ENCODE data around the gene TEPSIN.

Gene TEPSIN

GRCh38 chr17:81250286-81251093 is 11.6 kb upstream of the TEPSIN start:
- DNase-seq (ENCODE audit: low spot score), result no peak

- no peak for DNase-seq (ENCODE audit: low spot score)
Measured at GRCh38 chr17:81249223-81250040, 10.6 kb upstream of the TEPSIN start.

GRCh38 chr17:81248649-81249048 is 9.8 kb upstream of the TEPSIN start:
- DNase-seq (ENCODE audit: low spot score), result no peak

- DNase-seq (ENCODE audit: low spot score), result no peak
Measured at GRCh38 chr17:81247339-81247990, 8.6 kb upstream of the TEPSIN start.

GRCh38 chr17:81246679-81247338 is 8.0 kb upstream of the TEPSIN start:
- no peak for DNase-seq (ENCODE audit: low spot score)

- no peak for DNase-seq (ENCODE audit: low spot score)
Measured at GRCh38 chr17:81246343-81246670, 7.5 kb upstream of the TEPSIN start.

- no peak for DNase-seq (ENCODE audit: low spot score)
Measured at GRCh38 chr17:81245665-81246342, 6.9 kb upstream of the TEPSIN start.

GRCh38 chr17:81245024-81245664 is 6.3 kb upstream of the TEPSIN start:
- no peak for DNase-seq (ENCODE audit: low spot score)

- no peak for DNase-seq (ENCODE audit: low spot score)
Measured at GRCh38 chr17:81244358-81245023, 5.6 kb upstream of the TEPSIN start.

- DNase-seq (ENCODE audit: low spot score), result no peak
Measured at GRCh38 chr17:81243333-81243664, 4.4 kb upstream of the TEPSIN start.

GRCh38 chr17:81242421-81243332 is 3.8 kb upstream of the TEPSIN start:
- DNase-seq (ENCODE audit: low spot score), result no peak

- DNase-seq (ENCODE audit: low spot score), result no peak
Measured at GRCh38 chr17:81241648-81242420, 3.0 kb upstream of the TEPSIN start.

GRCh38 chr17:81241203-81241602 is 2.3 kb upstream of the TEPSIN start:
- DNase-seq (ENCODE audit: low spot score), result no peak

- no peak for DNase-seq (ENCODE audit: low spot score)
Measured at GRCh38 chr17:81240761-81241160, 1.9 kb upstream of the TEPSIN start.

- DNase-seq (ENCODE audit: low spot score), result no peak
Measured at GRCh38 chr17:81239714-81240555, 1.1 kb upstream of the TEPSIN start.

- no peak for DNase-seq (ENCODE audit: low spot score)
Measured at GRCh38 chr17:81238490-81238814, 403 bp downstream of the TEPSIN start.

GRCh38 chr17:81237591-81238489 is 1.0 kb downstream of the TEPSIN start:
- DNase-seq (ENCODE audit: low spot score), result no peak

All from pons (tissue), 1 donor.